Transverse colon (tissue), 4 donors: Measurements from ENCODE around the gene CLDN6. TPM values are rescaled to one million over a fixed set of nuclear protein-coding genes. Genes with fewer than 3 reads are reported as not detected.

Experiments used
- DNase-seq: peaks from one replicate; pipeline ENCODE4 v3.0.0-alpha.2; 2019
- H3K27ac ChIP-seq, 4 donors: fragments of 200-600 bp; sonication (generic); 2 replicates each; pipeline ENCODE4 v1.5.1; 2016 to 2018; ENCODE audit warnings: inconsistent platforms in 4 of 4
- H3K27me3 ChIP-seq: fragments of 200-600 bp; sonication (generic); 2 replicates; pipeline ENCODE4 v1.5.1; 2017; ENCODE audit warnings: inconsistent platforms
- H3K36me3 ChIP-seq, 4 donors: fragments of 200-600 bp; sonication (generic); 2 replicates each; pipeline ENCODE4 v1.5.1; 2017 to 2019; ENCODE audit warnings: inconsistent platforms in 4 of 4
- H3K4me1 ChIP-seq, 4 donors: fragments of 200-600 bp; sonication (generic); 2 replicates each; pipeline ENCODE4 v1.5.1; 2017 to 2020; ENCODE audit warnings: inconsistent platforms in 4 of 4
- H3K4me3 ChIP-seq, 4 donors: fragments of 200-600 bp; sonication (generic); 1 replicate in 1 of 4; 2 replicates in 3 of 4; pipeline versions ENCODE4 v1.5.1 to v1.6.1; 2017 to 2019; ENCODE audit warnings: inconsistent platforms in 4 of 4
- H3K9me3 ChIP-seq, 2 donors: fragments of 200-600 bp; sonication (generic); 2 replicates each; pipeline ENCODE4 v1.5.1; 2017 to 2019; ENCODE audit warnings: inconsistent platforms in 2 of 2
- CTCF ChIP-seq, 5 experiments: fragments of 200-600 bp in 3 of 5; fragments of 450-650 bp in 2 of 5; sonication (generic) in 3 of 5; IDR thresholded peaks; 1 replicate in 2 of 5; 2 replicates in 3 of 5; pipeline ENCODE4 v1.5.1; 2016 to 2017; ENCODE audit warnings: antibody characterized with exemption in 5 of 5, inconsistent platforms in 3 of 5, mild to moderate bottlenecking in 2 of 5, moderate library complexity in 1 of 5
- EP300 ChIP-seq: sonication (generic); formaldehyde crosslinking; IDR thresholded peaks from one replicate; pipeline ENCODE4 v1.6.1; 2017; ENCODE audit warnings: antibody characterized with exemption, low read depth
- POLR2A ChIP-seq: fragments of 450-650 bp; IDR thresholded peaks from one replicate; pipeline ENCODE4 v1.6.1; 2016; ENCODE audit warnings: antibody characterized with exemption, mild to moderate bottlenecking, moderate library complexity
- POLR2AphosphoS5 ChIP-seq, 3 donors: sonication (generic); formaldehyde crosslinking; IDR thresholded peaks; one replicate each; pipeline ENCODE4 v1.6.1; 2016; ENCODE audit warnings: antibody characterized with exemption in 3 of 3
- WGBS, 2 donors: methylation state at CpG; one replicate each; pipeline ENCODE4 v1.1.5; 2018; ENCODE audit warnings: low coverage in 1 of 2; 5-methylcytosine and 5-hydroxymethylcytosine counted together
- in situ Hi-C, 4 donors: fragments of 200-750 bp; cut with MboI; loops; one replicate each; pipeline versions ENCODE4 v1.15.0 to v1.15.1; 2017; ENCODE audit warnings: low sequenced_read_pairs in 3 of 4, low pct_ligation_motif_present in 1 of 4, low pct_unique_long_range_greater_than_20kb in 1 of 4
- intact Hi-C: fragments of 100-400 bp; cut with DNase I; formaldehyde crosslinking; loops from one replicate; pipeline ENCODE4 v1.15.1; 2023; ENCODE audit warnings: low total_unique reads
- total RNA-seq, 4 donors: library from RNA; depleted of rRNA; stranded (reverse); fragments of >200 nt; gene quantifications; one replicate each; pipeline ENCODE4 v1.1.0, GENCODE V29; 2016

Gene CLDN6
- total RNA-seq, 4 donors from 2014 or later, result not detected

- in situ Hi-C loops, result loop anchor here in 1 of 4 donors (25.0 kb wide), 1 partner anchor 110 kb away; the partner anchor contains the start of gene ZNF213
- intact Hi-C loops, result no loop called here
- 87 to 89% methylated on average over 3 to 8 of the region's 8 CpGs for WGBS, 2 donors
These were observed 9.5 kb upstream of the CLDN6 start for GRCh38 chr16:3027489-3027795.

GRCh38 chr16:3026609-3027488 is 8.9 kb upstream of the CLDN6 start:
- in situ Hi-C loops, result loop anchor here in 1 of 4 donors (25.0 kb wide), 1 partner anchor 110 kb away; the partner anchor contains the start of gene ZNF213
- peaks cover 13 to 58% (median 38%) of the 10 kb centered on the region in 4 donors for H3K4me1 ChIP-seq
- intact Hi-C loops, result no loop called here

More at GRCh38 chr16:3027489-3027795, 9.5 kb upstream of the CLDN6 start:
- Histone ChIP-seq H3K27me3 (peaks cover 33% of the 10 kb centered on the region), H3K27ac (no peak overlapping the region), H3K4me1 (peaks cover 9 to 58% (median 34%) of the 10 kb centered on the region in 4 donors), H3K4me3 (no peak overlapping the region), H3K36me3 (no peaks in the 10 kb centered on the region), H3K9me3 (no peaks in the 10 kb centered on the region)
- TF ChIP-seq CTCF (IDR thresholded peaks at IDR 0.05), result no peak
- no peak for TF ChIP-seq POLR2AphosphoS5 (IDR thresholded peaks at IDR 0.05)
- no peak for TF ChIP-seq POLR2A
- TF ChIP-seq EP300, result no peak
- no peak for DNase-seq

GRCh38 chr16:3026003-3026378 is 8.0 kb upstream of the CLDN6 start:
- Histone ChIP-seq H3K4me3 (no peak overlapping the region), H3K27me3 (peaks cover 26% of the 10 kb centered on the region), H3K4me1 (peaks cover 21 to 60% (median 43%) of the 10 kb centered on the region in 4 donors), H3K36me3 (no peaks in the 10 kb centered on the region), H3K27ac (no peak overlapping the region), H3K9me3 (no peaks in the 10 kb centered on the region)
- no peak for DNase-seq
- TF ChIP-seq CTCF (IDR thresholded peaks at IDR 0.05) (no peak), POLR2AphosphoS5 (IDR thresholded peaks at IDR 0.05) (no peak), EP300 (no peak), POLR2A (no peak)
- WGBS, 2 donors, result 94% methylated on average over 8 of the region's 8 CpGs; no CpG with 5 or more reads in 1 of the 2 donors
- intact Hi-C loops, result no loop called here
- in situ Hi-C loops, result loop anchor here in 1 of 4 donors (25.0 kb wide), 1 partner anchor 111 kb away; the partner anchor contains the start of gene ZNF213

More at GRCh38 chr16:3026609-3027488, 8.9 kb upstream of the CLDN6 start:
- 80 to 94% methylated on average over 1 to 23 of the region's 24 CpGs for WGBS, 2 donors
- H3K9me3 ChIP-seq, result no peaks in the 10 kb centered on the region
- TF ChIP-seq CTCF (IDR thresholded peaks at IDR 0.05) (no peak), POLR2A (no peak), EP300 (no peak), POLR2AphosphoS5 (IDR thresholded peaks at IDR 0.05) (no peak)
- no peak for DNase-seq
- H3K27me3 ChIP-seq, result peaks cover 31% of the 10 kb centered on the region
- no peaks in the 10 kb centered on the region for H3K36me3 ChIP-seq
- H3K27ac ChIP-seq, result no peak overlapping the region
- no peak overlapping the region for H3K4me3 ChIP-seq

- H3K27ac ChIP-seq, result no peak overlapping the region
- no peaks in the 10 kb centered on the region for H3K9me3 ChIP-seq
- TF ChIP-seq EP300 (no peak), POLR2A (no peak), POLR2AphosphoS5 (IDR thresholded peaks at IDR 0.05) (no peak), CTCF (IDR thresholded peaks at IDR 0.05) (no peak)
- H3K36me3 ChIP-seq, result no peaks in the 10 kb centered on the region
- H3K27me3 ChIP-seq, result peaks cover 19% of the 10 kb centered on the region
- intact Hi-C loops, result no loop called here
- WGBS, 2 donors, result 90% methylated on average over 18 of the region's 18 CpGs; no CpG with 5 or more reads in 1 of the 2 donors
- DNase-seq, result no peak
- H3K4me3 ChIP-seq, result no peak overlapping the region
- H3K4me1 ChIP-seq, result peaks cover 21 to 64% (median 45%) of the 10 kb centered on the region in 4 donors
- in situ Hi-C loops, result loop anchor here in 1 of 4 donors (25.0 kb wide), 1 partner anchor 112 kb away; the partner anchor contains the start of gene ZNF213
These were observed 7.3 kb upstream of the CLDN6 start for GRCh38 chr16:3025032-3026002.
